Left kidney (tissue), 2 donors: ENCODE results near the gene CYB5B. TPM values are rescaled to one million over a fixed set of nuclear protein-coding genes. Genes with fewer than 3 reads are reported as not detected.
"Not testable (repeated sequence)": the region's sequence is repeated elsewhere in the genome, so short reads cannot be mapped to it uniquely, and the experiment has no call there.

ENCODE experiments used
- DNase-seq: peaks from one replicate; pipeline ENCODE4 v3.0.0-alpha.2; 2013
- polyA plus RNA-seq: library from polyadenylated mRNA; unstranded; fragments of 120-200 nt; gene quantifications from one replicate; pipeline ENCODE4 v1.2.1, GENCODE V29; 2013; ENCODE audit not compliant: insufficient read length

The CYB5B gene
- polyA plus RNA-seq, 1 donor: 151 TPM

DNA sequence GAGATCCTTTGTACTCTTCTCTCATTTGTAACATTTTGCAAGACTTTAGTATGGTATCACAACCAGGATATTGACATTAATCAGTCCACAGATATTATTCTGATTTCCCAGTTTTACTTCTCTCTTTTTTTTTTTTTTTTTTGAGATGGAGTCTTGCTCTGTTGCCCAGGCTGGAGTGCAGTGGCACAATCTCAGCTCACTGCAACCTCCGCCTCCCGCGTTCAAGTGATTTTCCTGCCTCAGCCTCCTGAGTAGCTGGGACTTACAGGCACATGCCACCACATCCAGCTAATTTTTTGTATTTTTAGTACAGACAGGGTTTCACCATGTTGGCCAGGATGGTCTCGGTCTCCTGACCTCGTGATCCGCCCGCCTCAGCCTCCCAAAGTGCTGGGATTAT lies 16.6 kb downstream of the CYB5B start:
- not testable (repeated sequence) for DNase-seq

- DNase-seq: no peak
Measured at GRCh38 chr16:69443927-69444631, 19.7 kb downstream of the CYB5B start.

DNA sequence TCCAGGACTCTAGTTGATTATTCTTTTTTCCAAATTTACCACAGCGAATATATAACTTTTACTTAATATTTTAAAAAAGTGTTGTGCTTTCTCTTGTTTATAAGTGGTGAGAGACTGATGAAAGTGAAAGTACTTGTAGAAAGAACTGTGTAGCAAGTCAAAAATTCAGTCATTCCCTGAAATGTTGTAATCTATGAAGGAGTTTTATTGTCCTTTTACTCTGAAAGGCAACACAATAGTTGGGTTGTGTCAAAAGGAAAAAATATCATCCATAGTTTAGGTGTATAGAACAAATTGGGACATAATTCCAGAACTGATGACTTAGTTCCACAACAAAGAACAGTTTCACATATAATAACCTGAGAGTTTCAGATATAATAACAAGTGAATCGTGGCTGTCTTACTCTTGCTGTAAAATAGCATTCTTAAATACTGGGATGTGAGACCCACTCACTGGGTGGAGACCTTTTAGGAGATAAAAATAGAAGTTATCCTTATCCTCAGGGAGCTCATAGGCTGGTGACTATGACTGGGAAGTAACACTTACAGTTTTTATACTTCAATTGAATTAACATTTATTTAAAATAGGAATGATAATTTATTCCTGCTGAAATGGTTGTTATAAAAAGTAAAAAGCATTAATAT lies 20.6 kb downstream of the CYB5B start:
- no peak for DNase-seq

- DNase-seq: no peak
Measured at GRCh38 chr16:69448470-69449193, 24.2 kb downstream of the CYB5B start.

DNA sequence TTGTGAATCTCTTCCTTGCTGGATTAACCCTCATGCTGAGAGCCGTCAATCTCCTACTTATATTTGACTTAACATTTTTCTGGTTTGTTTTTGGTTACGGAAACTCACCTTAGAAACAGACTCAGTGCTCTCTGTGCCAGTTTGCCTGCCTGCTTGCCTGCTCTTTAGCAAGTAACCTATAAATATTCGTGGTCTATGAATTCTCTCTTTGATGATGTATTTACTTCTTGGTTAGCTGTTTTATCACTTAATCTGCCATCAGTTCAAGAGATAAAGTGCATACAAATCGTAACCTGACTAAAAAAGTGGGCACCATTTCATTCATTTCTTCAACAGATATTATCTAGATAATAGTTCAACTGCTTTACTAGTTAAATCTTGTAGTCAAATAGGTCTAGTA lies 26.7 kb downstream of the CYB5B start:
- DNase-seq: no peak

DNA sequence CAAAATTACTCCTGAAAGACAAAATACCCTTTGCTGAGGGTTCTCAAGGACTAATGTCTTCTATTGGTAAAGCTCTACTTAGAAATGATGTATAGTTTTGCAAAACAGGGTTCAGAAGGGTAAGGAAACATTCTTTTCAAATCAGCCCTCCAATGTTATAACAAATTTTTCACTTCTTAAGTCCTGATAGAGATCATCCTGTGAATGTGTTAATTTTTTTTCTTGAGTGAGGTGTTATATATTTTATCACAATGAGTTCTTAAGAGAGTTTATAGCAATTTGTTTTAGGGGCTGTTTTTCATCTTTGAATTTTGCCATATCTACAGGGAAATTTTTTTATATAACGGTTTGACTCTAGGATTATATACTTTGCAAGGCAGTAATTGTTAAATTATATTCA lies 29.5 kb downstream of the CYB5B start:
- no peak for DNase-seq

GRCh38 chr16:69463876-69464275 lies 39.5 kb downstream of the CYB5B start:
- DNase-seq: no peak

GRCh38 chr16:69465083-69465721 lies 40.8 kb downstream of the CYB5B start:
- DNase-seq: no peak

GRCh38 chr16:69465881-69466280 lies 41.5 kb downstream of the CYB5B start:
- DNase-seq: no peak

DNA sequence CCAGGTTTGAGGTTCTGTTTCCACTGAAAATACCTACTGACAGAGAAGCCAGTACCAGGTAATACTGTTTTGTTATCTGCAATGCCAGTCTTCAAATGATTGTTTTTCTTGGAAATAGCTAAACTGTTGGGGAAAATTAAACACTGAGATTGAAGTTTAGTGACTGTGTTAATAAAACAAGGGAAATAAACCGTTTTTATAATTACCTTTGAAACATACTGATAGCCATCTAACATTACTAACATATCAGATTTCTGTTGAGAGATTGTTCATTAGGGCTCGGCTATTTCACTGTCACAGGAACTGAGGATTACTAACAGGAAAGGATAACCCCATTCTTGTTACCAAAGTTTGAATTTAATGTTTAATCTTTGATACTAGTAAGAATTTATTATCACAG lies 42.1 kb downstream of the CYB5B start:
- DNase-seq: no peak

DNA sequence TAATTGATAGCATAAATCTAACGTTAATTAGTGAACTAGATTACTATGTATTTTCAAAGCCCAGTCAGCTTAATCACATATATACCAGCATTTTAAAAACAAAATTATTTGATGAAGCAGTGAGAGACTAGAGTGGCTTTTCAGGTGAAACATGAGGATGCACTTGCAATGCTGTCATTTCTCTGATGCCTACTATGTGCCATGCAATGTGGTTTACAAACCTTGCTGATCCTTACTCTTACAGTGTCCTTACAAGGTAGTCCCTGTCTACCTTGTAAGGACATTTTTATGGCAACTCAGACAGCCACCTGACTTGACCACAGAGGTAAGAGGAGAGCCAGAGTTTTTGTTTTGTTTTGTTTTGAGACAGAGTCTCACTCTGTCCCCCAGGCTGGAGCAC lies 42.7 kb downstream of the CYB5B start:
- DNase-seq: no peak

- DNase-seq: no peak
Measured at GRCh38 chr16:69467531-69468204, 43.2 kb downstream of the CYB5B start.

GRCh38 chr16:69469807-69470561 lies 45.6 kb downstream of the CYB5B start:
- no peak for DNase-seq

- DNase-seq: no peak
Measured at GRCh38 chr16:69471121-69471520, 46.7 kb downstream of the CYB5B start.

DNA sequence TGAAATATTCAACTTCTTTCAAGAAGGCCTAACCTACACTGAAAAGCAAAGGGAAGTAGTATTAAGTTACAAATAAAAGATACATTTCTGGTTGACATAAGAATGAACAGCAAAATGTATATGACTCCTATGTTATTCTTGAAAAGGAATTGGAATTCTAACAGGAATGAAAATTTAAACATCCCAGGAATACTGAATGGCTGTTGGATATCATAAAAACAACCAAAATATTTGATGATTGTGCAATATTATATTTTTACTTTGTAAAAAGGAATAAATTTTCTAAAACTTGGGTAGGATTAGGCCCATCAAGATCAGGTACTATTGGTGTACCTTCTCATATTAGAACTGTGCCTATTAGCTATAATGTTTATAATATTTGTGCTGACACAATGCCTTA lies 50.0 kb downstream of the CYB5B start:
- DNase-seq: no peak

DNA sequence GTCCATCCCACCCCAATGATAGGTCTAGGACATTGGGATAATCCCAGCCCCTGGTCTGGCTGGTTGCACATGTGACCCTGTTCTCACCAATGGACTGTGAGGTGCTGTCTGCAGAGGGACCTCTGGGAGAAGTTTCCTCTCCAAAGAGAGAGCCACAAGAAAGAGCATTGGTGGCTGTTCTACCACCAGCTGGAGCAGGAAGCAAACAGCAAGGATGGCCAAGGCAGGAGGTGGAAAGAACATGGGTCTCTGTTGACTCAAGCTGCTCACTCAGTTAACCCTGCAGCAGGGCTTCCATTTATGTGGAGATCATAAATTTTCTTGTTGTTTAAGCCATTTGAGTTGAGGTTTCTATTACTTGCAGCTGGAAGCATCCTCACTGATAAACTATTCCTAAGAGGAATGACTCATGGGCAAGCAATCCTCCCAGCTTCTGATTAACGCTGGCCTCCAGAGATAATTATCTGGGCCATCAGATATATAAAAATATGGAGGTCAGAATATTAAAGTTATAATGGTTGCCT lies 52.6 kb downstream of the CYB5B start:
- DNase-seq: no peak

- DNase-seq: no peak
Measured at GRCh38 chr16:69477546-69477945, 53.1 kb downstream of the CYB5B start.

DNA sequence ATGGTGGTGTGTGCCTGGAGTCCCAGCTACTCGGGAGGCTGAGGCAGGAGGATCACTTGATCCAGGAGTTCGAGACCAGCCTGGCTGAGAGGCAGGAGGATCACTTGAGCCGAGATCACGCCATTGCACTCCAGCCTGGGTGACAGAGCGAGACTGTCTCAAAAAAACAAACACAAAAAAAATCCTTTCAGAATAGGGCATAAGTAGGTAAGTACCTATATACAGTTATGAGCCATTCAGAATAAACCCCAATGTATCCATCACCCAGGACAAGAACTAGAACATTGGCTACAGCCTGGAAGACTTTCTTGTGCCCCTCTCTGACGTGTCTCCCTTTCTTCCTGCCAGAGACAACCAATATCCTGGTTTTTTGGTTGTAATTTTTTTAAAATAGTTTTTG lies 54.3 kb downstream of the CYB5B start:
- no peak for DNase-seq

DNA sequence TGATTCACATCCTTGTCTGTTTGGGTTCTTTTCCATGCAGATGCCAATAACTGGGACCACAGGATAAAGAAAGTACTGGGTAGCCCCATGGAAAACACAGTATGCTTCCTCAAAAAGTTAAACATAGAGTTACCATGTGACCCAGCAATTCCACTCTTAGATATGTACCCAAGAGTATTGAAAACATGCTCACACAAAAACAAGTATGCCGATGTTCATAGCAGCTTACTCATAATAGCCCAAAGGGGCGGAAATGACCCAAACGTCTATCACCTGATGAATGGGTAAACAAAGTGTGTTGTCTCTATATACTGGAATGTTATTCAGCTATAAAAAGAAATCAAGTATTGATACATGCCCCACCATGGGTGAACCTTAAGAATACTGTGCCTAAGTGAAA lies 55.4 kb downstream of the CYB5B start:
- no peak for DNase-seq

DNA sequence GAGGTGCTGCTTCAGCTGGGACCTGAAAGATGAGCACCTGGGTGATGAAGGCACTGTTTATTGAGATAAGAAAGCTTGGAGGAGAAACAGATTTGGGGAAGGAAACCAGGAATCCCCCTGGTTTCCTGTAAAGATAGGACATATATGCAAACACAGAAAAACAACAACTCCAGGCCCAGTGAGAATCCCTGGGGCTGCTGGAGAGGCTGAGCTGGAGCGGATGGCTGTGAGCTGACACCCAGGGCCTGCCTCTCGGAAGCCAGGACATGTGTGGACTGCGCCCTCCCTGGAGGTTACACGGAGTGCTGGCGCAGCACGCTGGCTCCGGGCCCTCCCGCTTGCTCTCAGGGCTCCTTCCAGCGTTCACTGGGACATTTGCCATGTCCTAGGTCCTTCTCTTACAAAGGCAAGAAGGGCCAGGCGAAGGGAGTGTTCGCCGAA lies 57.5 kb downstream of the CYB5B start:
- DNase-seq: no peak

- peak; percentile 55 for DNase-seq
Measured at GRCh38 chr16:69482410-69482991, 58.1 kb downstream of the CYB5B start.
